GM21360 (cell line): ENCODE results near the gene LPIN2.

Source experiments
- ATAC-seq: cut with Tn5 transposase; IDR thresholded peaks from one replicate; pipeline ENCODE4 v1.9.1; 2021; ENCODE audit warnings: mild to moderate bottlenecking, moderate library complexity; ENCODE audit not compliant: unreplicated experiment

LPIN2 gene

GRCh38 chr18:2984703-2985261 is 28.2 kb downstream of the LPIN2 start:
- no peak for ATAC-seq

GRCh38 chr18:2984091-2984490 is 28.9 kb downstream of the LPIN2 start:
- ATAC-seq, result no peak

GRCh38 chr18:2983296-2983695 is 29.6 kb downstream of the LPIN2 start:
- ATAC-seq, result no peak

- no peak for ATAC-seq
These were observed 30.3 kb downstream of the LPIN2 start for GRCh38 chr18:2982452-2983269.

- ATAC-seq, result no peak
These were observed 30.9 kb downstream of the LPIN2 start for GRCh38 chr18:2982022-2982421.

GRCh38 chr18:2981212-2981728 is 31.7 kb downstream of the LPIN2 start:
- no peak for ATAC-seq

GRCh38 chr18:2979871-2980790 is 32.8 kb downstream of the LPIN2 start:
- ATAC-seq, result peak; percentile 32

GRCh38 chr18:2979129-2979528 is 33.8 kb downstream of the LPIN2 start:
- ATAC-seq, result no peak

- ATAC-seq, result no peak
These were observed 34.3 kb downstream of the LPIN2 start for GRCh38 chr18:2978661-2979106.

- ATAC-seq, result no peak
These were observed 34.7 kb downstream of the LPIN2 start for GRCh38 chr18:2978208-2978607.

- no peak for ATAC-seq
These were observed 36.5 kb downstream of the LPIN2 start for GRCh38 chr18:2976218-2977132.

- no peak for ATAC-seq
These were observed 38.2 kb downstream of the LPIN2 start for GRCh38 chr18:2974731-2975130.

GRCh38 chr18:2971741-2972552 is 41.0 kb downstream of the LPIN2 start:
- ATAC-seq, result peak; percentile 85

GRCh38 chr18:2970772-2971659 is 41.9 kb downstream of the LPIN2 start:
- ATAC-seq, result peak; percentile 39

- ATAC-seq, result no peak
These were observed 42.6 kb downstream of the LPIN2 start for GRCh38 chr18:2970344-2970743.

GRCh38 chr18:2969695-2970094 is 43.2 kb downstream of the LPIN2 start:
- ATAC-seq, result no peak

- no peak for ATAC-seq
These were observed 44.3 kb downstream of the LPIN2 start for GRCh38 chr18:2968606-2969005.

GRCh38 chr18:2967820-2968219 is 45.1 kb downstream of the LPIN2 start:
- no peak for ATAC-seq
